ENCODE data around the gene ADCK1. TPM values are rescaled to one million over a fixed set of nuclear protein-coding genes. Genes with fewer than 3 reads are reported as not detected.
A peak's percentile ranks its signal among the peaks of the same experiment; 100 is the strongest.
"Not testable (repeated sequence)": the region's sequence is repeated elsewhere in the genome, so short reads cannot be mapped to it uniquely, and the experiment has no call there.

ADCK1 gene
- total RNA-seq, 1 donor from 2014 or later = 10.3 TPM

- DNase-seq = peak; percentile 32
- intact Hi-C loops (cut with micrococcal nuclease) = no loop called here
- Histone ChIP-seq H3K4me3 (peak overlapping the region; percentile 94), H3K4me1 (peaks cover 53% of the 10 kb centered on the region), H3K36me3 (no peaks in the 10 kb centered on the region), H3K27ac (replicated peaks) (peak overlapping the region; percentile 91), H3K9me3 (replicated peaks) (no peaks in the 10 kb centered on the region), H3K27me3 (ENCODE audit: low read depth) (no peaks in the 10 kb centered on the region)
- TF ChIP-seq CTCF (IDR thresholded peaks at IDR 0.05; ENCODE audit: borderline replicate concordance) = peak; percentile 40
Observed at GRCh38 chr14:77761205-77761931, 38.5 kb upstream of the ADCK1 start.

- peaks cover 37% of the 10 kb centered on the region for H3K4me1 ChIP-seq
- intact Hi-C loops (cut with micrococcal nuclease) = no loop called here
- H3K27ac ChIP-seq (replicated peaks) = no peak overlapping the region
- DNase-seq = no peak
- TF ChIP-seq CTCF (IDR thresholded peaks at IDR 0.05; ENCODE audit: borderline replicate concordance) = no peak
- H3K4me3 ChIP-seq = no peak overlapping the region
- H3K36me3 ChIP-seq = no peaks in the 10 kb centered on the region
- no peaks in the 10 kb centered on the region for H3K9me3 ChIP-seq (replicated peaks)
- H3K27me3 ChIP-seq (ENCODE audit: low read depth) = no peaks in the 10 kb centered on the region
Observed at GRCh38 chr14:77763316-77763715, 36.6 kb upstream of the ADCK1 start.

GRCh38 chr14:77763978-77764377, 35.9 kb upstream of the ADCK1 start:
- TF ChIP-seq CTCF (IDR thresholded peaks at IDR 0.05; ENCODE audit: borderline replicate concordance) = no peak
- Histone ChIP-seq H3K4me1 (peaks cover 30% of the 10 kb centered on the region), H3K36me3 (no peaks in the 10 kb centered on the region), H3K4me3 (no peak overlapping the region), H3K9me3 (replicated peaks) (no peaks in the 10 kb centered on the region), H3K27me3 (ENCODE audit: low read depth) (no peaks in the 10 kb centered on the region), H3K27ac (replicated peaks) (no peak overlapping the region)
- intact Hi-C loops (cut with micrococcal nuclease) = no loop called here
- DNase-seq = no peak

GRCh38 chr14:77768442-77769069, 31.4 kb upstream of the ADCK1 start:
- H3K9me3 ChIP-seq (replicated peaks); DNase-seq; H3K36me3 ChIP-seq; intact Hi-C loops (cut with micrococcal nuclease); H3K27me3 ChIP-seq (ENCODE audit: low read depth); H3K27ac ChIP-seq (replicated peaks); H3K4me3 ChIP-seq; H3K4me1 ChIP-seq: not testable (repeated sequence)

GRCh38 chr14:77773966-77774365, 25.9 kb upstream of the ADCK1 start:
- DNase-seq; H3K36me3 ChIP-seq; H3K9me3 ChIP-seq (replicated peaks); H3K27me3 ChIP-seq (ENCODE audit: low read depth); intact Hi-C loops (cut with micrococcal nuclease); H3K27ac ChIP-seq (replicated peaks); H3K4me1 ChIP-seq; H3K4me3 ChIP-seq: not testable (repeated sequence)

- Histone ChIP-seq H3K27ac (replicated peaks) (no peak overlapping the region), H3K4me1 (no peaks in the 10 kb centered on the region), H3K36me3 (no peaks in the 10 kb centered on the region), H3K4me3 (no peak overlapping the region), H3K9me3 (replicated peaks) (no peaks in the 10 kb centered on the region), H3K27me3 (ENCODE audit: low read depth) (no peaks in the 10 kb centered on the region)
- intact Hi-C loops (cut with micrococcal nuclease) = no loop called here
- TF ChIP-seq CTCF (IDR thresholded peaks at IDR 0.05; ENCODE audit: borderline replicate concordance) = no peak
- DNase-seq = no peak
Observed at GRCh38 chr14:77782202-77782601, 17.7 kb upstream of the ADCK1 start.

Data from left ventricle myocardium inferior (tissue), 1 donor.